Hematopoietic multipotent progenitor cell treated with erythropoietin and hydrocortisone succinate and interleukin-3 and kit ligand, for 6 days (in vitro differentiated cells): ENCODE measurements around the gene CLMN.

Source experiments
- DNase-seq: peaks from one replicate; pipeline ENCODE4 v3.0.0-alpha.2; 2015

CLMN gene

DNA sequence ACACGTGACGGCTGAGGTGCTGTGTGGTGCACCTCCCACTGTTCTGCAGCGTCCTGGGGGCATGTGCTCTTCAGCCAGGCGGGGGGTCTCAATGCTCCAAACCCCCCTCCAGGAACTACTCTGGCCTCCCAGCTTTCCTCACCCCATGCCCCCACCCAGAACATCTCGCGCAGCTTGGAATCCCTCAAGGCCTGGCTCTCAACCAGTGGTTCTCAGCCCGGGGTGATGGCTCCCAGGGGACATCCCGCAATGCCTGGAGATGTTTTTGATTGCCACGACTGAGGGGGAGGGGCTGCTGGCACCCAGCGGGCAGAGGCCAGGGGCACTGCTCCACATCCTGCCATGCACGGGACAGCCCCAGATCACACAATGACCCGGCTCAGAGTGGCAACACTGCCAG, 83.5 kb downstream of the CLMN start:
- no peak for DNase-seq

DNA sequence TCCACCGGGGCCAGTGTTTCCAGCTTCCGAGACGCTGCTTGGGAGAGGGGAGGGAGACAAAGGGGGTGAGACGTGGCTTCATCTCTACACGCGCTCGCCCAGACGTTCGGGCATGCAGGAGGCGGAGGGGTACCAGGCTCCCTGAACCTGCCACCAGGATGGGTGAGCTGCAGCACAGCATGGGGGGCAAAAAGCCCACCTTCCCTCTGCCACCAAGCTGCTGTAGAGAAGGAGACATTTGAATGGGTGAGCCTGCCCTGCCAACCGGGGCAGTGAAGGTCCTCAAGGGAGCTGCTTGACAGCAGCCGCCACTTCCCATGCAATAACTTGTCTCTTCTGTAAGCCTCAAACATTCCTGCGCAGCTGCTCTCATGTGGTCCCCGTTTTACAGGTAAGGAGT, 83.9 kb downstream of the CLMN start:
- no peak for DNase-seq

DNA sequence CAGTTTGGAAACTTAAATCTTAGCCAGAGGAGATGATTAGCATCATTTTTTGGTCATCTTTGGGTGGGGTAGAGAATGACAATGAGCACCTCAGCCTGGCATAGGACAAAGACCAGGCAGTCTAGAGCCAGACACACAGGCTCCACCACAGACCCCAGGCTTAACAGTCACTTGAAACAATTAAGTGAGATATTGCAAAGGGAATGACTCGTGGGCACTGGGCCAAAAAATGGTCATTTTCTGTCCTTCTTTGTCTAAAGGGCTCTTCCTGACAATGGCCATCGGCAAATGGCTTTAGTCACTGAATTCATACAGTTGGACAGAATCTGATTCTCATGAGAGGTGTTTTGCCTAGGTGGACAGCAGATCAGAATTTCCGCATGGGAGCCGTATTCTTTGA, 84.4 kb downstream of the CLMN start:
- DNase-seq = no peak

DNA sequence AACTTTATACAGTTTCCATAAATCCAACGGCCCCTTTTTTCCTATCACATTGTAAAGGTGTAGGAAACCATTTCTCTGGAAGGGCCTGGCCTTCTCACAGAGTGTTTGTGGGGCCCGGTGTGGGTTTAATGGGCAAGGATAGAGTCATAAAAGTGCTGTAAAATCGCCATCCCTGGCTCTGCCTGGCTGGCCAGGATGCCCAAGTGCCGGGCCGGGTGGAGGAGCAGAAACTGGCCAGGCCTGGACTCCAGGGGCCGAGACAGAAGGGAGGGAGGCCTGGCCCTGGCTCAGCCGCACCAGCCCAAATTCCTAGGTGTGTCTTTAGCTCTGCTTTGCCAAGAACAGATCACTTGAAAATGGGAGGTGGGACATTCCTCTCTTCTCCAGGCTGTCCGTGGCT, 85.3 kb downstream of the CLMN start:
- no peak for DNase-seq

DNA sequence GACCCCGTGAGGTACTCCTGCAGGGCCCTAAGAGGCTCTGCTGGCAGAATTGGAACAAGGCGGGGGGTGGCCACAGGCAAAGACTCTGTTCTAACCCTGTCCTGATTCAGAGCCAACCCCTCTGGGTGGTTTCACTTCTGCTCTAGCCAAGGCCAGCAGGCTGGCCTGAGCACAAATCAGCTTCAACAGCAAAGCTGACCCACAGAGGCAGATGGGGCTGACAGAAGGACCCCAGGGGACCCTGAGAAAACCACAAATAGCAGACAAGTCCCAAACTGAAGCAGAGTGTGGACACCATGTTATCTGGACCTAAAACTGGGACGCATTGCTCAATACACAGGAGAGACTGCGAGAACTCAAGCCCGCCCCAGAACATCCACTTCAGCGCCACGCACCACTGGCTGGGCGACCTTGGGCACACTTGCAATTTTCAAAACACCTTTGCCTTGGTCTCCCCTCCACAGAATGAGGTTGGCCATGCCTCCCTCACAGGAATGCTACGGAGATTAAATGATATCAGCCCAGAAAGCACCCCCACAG, 85.9 kb downstream of the CLMN start:
- no peak for DNase-seq

DNA sequence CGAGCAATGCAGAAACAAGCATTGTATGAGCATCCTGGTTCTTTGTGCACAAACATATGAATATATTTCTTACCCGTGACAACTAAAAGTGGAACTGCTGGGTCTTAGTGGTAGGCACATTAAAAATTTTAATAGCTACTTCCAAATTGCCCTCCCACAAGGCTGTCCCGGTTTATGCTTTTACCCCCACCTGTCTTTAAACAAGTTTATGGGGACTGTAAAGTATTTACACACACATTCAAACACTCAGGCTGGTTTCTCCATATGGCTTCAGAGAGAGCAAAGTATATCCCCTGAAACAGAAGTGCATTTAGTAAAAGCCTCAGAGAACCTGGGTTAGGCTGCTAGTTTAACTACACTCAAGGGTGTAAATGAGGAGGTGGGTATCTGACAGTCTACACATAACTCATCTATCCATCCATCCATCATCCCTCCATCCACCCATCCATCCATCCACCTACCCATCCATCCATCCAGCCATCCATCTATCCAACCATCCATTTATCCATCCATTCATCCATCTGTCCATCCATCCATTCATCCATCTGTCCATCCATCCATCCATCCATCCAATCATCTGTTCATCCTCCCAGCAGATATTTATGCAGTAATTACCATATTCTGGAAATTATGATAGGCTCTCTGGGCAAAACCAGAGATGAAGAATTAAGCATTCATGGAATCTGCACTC, 86.7 kb downstream of the CLMN start:
- no peak for DNase-seq

DNA sequence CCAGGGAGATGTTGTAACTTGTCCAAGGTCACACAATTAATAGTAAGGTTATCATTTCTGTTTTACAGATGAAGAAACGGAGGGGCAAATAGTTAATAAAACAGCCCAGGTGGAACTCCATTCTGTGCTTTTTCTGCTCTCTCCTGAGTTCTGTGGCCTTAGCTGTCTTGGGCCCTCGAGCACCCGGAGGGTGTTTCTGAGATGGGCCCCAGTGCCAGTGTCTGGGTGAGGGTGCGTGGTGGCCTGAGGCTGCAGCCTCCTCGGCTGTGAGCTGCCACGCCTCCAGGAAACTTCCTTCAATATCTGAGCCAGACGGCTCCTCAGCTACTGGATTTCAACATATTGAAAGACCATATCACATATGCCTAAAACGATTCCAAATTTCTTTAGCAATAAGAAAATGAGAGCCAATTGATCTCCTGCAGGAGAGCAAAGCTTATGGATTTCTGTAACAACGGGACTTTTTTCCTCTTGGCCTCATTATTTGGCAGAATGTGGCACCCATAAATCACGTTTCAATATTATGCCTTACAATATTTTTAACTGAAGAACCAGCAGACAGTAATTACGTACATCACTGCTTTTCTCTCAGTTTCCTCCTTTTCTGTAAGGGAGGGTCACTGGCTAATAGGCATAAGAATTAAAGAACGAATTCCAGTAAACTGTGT, 87.6 kb downstream of the CLMN start:
- no peak for DNase-seq

DNA sequence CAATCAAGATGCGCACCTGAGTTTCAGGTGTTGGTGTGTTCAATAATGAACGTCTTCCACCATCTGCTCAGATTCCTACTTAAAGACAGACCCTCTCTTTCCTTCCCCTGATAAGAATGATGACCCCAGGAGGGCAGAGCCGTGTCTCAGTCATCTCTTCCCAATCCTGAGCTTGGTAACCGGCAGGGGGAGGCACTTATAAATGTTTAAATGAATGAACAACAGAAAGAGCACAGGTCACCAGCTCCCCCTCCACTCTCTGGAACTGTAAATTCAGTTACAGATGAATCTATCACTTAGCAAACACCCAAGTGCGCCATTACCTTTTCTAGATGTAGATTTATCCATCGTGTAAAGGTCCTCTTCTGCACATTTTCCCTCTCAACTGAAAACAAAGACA, 90.0 kb downstream of the CLMN start:
- DNase-seq = no peak

DNA sequence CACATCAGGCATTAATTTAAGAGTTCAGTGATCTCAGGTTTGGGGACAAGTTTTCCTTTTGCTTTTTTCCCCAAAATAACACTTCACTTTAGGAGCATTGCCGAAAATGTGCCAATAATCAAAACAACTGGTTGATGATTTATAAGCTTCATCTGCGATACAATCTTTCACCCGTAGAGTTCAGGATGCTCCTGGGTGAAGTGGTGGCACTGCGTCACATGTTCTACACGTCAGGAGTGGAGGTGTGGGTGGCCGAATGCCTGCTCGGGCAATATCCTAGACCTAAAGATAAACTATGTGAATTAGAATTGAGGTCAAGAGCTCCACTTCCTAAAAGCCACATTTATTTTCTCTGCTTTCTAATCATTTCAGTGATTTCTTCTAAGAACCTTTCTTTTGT, 91.5 kb downstream of the CLMN start:
- no peak for DNase-seq

DNA sequence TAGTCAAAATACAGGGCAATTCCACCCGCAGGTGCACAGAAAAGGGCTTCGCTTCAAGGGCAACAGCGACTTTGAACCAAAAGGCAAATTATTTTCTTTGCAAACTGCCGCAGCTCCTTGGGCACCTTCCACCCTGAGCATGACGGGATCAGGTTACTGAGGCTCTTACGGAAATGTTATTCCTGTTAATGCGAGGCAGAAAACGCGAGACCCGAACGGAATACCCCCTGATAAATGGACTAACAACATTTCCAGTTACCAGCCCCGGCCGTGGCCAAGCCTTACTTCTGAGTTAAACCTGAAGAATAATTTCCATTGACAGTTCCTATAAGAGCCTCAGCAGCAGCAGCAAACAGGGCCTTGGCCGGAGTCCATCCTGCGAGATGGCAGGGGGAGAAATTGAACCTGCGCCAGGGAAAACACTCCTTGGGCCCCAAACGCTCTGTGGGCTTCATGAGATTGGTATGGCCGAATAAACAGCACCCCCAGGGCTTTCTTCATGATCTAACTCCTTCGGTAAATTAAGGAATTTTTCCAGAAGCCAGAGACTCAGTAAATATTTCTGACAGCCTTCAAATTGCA, 92.3 kb downstream of the CLMN start:
- no peak for DNase-seq

DNA sequence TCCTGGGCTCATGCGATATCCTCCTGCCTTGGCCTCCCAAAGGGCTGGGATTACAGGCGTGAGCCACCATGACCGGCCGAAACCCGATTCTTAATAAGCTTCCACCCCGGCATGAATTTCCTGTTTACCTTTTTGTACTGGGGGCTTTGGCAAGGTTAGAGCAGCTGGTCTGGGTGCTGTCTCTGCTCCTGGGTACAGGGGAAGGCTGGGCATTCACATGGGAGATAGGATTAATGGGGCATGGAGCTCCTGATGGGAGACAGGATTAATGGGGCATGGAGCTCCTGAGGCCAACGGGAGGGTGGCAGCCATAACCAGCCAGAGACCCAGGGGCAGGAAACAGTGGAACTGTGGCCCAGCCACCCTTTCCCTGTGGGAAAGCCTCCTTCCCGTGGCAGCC, 92.9 kb downstream of the CLMN start:
- no peak for DNase-seq

DNA sequence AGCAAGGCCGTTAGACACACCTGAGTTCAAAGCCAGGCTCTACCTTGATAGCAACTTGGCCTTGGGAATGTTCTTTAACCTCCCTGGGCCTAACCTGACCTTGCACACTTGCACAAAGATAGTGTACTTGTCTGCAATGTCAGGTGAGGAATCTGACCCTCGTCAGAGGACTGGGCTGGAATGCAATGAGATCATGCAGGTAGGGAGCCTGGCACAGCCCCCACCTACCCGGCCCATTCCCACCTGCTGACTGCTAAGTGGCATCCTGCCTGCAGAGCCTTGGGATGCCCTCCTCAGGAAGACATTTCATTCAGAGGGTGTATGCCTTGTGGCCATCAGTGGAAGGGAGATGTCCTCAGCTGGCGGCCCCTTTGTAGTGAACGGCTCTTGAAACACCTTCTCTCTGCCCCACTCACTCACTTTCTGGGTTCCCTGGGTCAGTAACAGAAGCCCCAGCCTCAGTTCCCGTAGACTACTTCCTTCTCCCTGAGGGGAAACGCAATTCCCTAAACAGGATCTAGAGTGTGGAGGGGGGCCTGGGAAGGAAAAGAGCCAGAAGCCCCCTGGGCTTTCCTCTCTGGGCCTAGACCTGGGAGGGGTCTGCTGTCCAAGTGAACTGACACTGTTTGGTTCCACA, 94.3 kb downstream of the CLMN start:
- no peak for DNase-seq

DNA sequence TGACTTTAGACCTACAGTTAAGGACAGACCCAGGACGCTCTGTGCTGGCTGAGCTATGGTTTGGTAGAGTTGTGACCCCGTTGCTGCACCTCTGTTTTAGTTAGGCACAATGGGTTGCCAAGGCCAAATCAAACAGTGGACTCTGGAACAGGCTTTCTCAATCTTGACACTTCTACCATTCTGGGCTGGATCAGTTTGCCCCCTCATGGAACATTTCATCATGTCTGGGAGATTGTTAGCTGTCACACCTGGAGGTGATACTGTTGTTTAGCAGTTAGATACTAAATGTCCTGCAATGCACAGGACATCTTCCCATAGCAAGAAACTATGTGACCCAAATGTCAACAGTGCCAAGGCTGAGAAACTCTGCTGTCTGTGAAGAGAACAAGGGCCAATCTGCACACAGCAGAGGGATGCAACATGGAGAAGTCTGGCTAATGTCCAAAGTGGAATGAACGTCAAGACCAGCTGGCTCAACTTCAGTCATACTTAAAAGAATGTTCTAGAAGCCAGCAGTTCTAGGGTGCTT, 96.8 kb downstream of the CLMN start:
- DNase-seq = no peak

DNA sequence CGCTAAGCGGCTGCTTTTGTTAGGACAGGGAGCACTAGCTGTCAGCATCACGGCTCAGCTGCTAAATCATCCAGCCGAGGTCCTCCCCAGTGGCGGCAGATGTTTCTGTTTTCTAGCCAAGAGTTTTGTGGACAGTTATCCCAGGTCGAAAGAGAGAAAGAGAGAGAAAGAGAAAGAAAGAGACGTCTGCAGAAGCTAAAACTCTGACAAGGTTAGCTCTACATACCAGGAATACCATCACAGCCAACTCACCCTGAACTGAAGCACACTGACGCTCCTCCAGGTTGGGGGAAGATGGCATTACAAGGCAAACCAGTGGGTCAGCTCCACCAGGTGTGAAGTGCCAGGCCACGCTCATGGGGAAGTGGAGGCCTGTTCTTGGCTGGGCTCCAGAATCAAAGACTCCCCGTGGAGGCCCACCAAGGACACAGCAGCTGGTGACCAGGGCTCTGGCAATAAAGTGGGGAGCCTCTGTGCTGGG, 97.5 kb downstream of the CLMN start:
- no peak for DNase-seq

DNA sequence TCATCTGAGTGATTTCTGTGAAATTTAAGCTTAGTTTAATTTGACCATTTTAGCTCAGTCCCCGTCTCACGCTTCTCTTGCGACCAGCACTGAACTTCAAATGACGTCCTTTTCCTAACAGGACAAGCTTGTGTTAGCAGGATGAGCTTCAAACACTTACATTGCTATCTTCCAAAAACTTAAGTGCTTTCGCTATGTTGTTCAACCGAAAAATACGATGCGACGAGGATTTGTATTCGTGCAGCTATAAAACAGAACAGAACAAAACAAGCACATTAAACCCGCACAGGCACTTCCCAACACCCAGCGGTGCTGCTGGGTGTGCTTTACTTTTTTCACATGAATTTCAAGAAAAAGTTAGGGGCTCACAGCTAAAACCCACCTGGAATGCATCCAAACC, 98.2 kb downstream of the CLMN start:
- no peak for DNase-seq

DNA sequence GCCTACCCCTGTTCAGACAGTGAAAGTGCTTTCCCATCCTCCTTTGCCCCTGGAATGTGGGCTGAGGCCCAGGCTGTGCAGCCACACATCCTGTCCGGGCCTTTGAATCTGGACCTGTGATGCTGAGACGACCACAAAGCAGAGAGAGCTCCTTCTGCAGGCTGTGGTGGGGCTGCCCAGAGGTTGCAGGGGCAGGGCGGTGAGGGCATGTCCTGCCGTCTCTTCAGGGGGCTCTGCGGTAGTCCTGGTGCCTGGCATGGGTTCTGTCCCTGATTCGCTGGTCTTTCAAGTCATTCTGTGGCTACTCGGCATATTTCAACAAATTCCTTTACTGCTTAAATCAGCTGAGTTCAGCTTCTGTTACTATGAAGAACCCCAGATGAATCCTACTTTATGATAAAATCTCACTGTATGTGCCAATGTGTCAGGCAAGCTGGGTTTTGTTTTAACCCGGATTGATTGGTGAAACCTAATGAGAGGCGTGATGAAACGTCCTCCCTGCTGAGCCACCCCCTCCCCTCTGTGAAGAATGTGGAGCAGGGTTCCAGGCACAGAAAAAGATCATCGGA, 99.0 kb downstream of the CLMN start:
- no peak for DNase-seq

DNA sequence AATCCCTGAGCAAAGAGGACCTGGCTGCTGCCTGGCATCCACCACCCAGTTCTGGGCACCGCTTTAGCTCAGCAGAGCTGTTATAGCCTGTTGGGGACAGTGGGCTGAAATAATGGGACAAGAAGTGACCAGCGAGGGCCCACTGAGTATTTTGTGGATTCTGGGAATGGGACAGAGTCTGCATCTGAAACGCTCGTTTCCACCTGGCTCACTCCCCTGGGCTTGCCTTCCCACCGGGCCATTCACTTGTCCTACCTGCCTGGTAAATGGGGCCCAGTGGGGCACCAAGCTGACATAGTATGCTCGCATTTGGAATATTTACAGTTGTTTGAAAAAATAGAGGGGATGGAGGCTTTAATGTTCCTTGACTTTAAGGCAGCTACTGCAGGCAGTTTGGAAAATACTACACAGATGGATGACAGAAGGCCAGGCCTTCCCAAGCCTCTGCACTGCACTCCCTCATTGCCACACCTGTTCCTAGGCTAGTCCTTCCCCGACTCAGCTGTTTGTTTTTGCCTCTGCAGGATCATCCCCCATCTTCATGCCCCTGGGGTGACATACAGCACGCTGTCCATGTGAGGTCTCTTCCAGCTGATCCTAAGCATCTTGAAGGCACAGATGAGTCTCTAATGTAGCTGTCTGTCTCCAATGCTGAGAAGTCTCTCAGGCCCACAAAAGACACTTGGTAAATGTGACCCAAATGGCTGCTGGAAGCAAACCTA, 101.1 kb downstream of the CLMN start:
- DNase-seq = no peak

DNA sequence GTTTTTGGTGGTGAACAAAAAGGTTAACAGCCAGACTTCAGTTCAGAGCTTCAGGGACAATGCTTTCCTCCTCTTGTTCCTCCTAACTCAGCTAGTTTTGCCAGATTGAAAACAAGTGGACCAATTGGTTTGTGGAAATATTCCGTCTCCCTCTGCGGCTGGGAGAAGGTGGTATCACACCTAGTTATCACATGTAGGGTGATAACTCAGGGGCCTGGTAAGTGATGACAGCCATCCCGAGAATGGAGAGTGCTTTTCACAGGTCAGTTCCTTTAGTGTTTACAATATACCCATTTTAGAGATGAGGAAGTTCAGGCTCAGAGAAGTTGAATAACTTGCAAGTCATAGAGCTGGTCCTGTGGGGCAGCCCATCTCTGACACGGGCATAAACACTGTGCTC, 101.7 kb downstream of the CLMN start:
- DNase-seq = no peak

DNA sequence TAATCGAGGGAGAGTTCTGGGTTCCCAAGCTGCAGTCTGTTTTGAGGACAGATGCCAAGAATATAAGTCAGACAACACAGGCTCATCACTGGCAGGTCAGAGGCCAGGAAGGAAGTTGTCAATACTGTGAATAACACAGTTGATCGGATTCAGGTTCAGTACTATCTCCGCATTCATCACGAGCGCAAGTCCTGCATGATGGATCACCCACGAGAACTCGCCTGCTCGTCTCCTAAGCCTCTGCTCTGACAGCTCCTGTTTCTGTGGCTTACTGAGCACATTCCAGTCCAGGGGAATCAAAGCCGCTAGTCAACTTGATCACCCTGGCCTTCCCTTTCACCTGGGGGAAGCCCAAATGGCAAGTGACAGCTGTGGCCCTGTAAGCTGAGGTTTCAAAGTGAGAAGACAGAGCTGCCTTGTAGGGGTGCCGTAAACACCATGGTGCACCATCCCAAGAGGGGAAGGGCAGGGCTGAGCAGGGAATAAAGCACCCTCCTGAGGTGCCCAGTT, 102.3 kb downstream of the CLMN start:
- DNase-seq = no peak

DNA sequence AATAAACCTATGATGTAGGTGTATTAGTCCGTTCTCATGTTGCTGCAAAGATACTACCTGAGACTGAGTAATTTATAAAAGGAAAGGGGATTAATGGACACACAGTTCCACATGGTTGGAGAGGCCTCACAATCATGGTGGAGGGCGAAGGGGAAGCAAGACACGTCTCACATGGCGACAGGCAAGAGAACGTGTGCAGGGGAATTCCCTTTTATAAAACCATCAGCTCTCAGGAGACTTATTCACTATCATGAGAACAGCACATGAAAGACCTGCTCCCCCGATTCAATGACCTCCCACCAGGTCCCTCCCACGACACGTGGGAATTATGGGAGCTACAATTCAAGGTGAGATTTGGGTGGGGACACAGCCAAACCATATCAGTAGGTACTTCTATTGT, 103.7 kb downstream of the CLMN start:
- DNase-seq = no peak

DNA sequence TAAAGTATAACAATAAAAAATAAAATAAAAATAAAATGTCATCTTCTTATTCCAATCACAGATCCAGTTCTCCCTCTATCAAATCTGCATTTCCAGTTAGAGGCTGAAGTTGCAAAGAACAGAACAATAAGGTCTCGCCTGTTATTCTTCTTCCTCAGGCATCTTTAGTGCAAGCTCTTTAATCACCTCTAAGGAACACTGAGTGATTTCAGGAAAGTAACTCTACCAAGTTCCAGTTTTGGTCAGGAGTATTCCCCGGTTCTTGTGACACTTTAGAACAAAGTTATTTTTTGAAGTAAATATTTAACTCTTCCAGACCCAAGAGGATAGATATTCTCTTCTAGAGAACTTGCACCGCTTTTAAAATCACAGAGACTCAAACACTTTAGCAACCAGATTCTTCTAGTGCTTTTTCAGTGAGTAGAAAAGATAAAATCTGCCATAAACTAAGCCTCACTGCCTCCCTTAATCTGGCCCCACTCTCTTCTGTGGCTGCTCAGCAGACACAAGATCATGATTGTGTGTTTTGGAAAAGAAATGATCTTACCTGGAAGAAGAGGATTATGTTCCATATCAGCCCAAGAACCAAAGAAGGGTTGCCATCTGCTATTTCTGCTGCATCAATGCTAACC, 104.5 kb downstream of the CLMN start:
- DNase-seq = no peak

DNA sequence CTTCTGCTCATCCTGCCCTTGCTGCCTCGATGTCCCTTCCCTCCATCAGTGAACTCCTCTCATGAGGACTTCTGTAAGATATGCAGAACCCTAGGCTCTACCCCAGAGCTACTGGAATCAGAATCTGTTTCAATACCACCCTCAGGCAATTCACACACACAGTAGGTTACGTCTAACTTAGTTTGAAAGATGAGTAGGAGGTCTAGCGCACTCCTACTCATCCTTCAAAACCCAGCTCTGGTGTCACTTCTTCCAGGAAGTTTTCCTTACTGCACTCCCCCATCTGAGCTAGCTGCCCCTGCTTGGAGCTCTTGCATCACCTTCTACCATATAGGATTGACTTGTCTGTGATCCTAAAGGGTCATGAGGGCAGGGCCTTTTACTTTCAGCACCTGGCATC, 105.9 kb downstream of the CLMN start:
- no peak for DNase-seq
